Stimulated activated CD8-positive, alpha-beta memory T cell treated with anti-CD3 and anti-CD28 coated beads, Interleukin-12 subunit alpha, Interleukin-12 subunit beta, amount 100 ng/mL, for 24 hours (primary cell): ENCODE measurements around the gene PNLIPRP3.

Experiments
- DNase-seq: peaks from one replicate; pipeline ENCODE4 v3.0.0-alpha.2; 2020; ENCODE audit errors: extremely low read depth

Gene PNLIPRP3

GRCh38 chr10:116450861-116451260 is 23.2 kb downstream of the PNLIPRP3 start:
- DNase-seq: no peak

- no peak for DNase-seq
Observed at GRCh38 chr10:116451711-116452337, 24.2 kb downstream of the PNLIPRP3 start.

- no peak for DNase-seq
Observed at GRCh38 chr10:116452338-116452720, 24.7 kb downstream of the PNLIPRP3 start.

- DNase-seq: no peak
Observed at GRCh38 chr10:116457488-116457887, 29.8 kb downstream of the PNLIPRP3 start.

GRCh38 chr10:116460219-116460618 is 32.6 kb downstream of the PNLIPRP3 start:
- no peak for DNase-seq

- DNase-seq: no peak
Observed at GRCh38 chr10:116461680-116462079, 34.0 kb downstream of the PNLIPRP3 start.

- DNase-seq: no peak
Observed at GRCh38 chr10:116464257-116464656, 36.6 kb downstream of the PNLIPRP3 start.

GRCh38 chr10:116465546-116465945 is 37.9 kb downstream of the PNLIPRP3 start:
- no peak for DNase-seq

- no peak for DNase-seq
Observed at GRCh38 chr10:116466715-116467422, 39.2 kb downstream of the PNLIPRP3 start.

GRCh38 chr10:116469437-116469836 is 41.8 kb downstream of the PNLIPRP3 start:
- no peak for DNase-seq

- no peak for DNase-seq
Observed at GRCh38 chr10:116470071-116470470, 42.4 kb downstream of the PNLIPRP3 start.

GRCh38 chr10:116470768-116471415 is 43.2 kb downstream of the PNLIPRP3 start:
- DNase-seq: no peak

- DNase-seq: no peak
Observed at GRCh38 chr10:116472891-116473290, 45.2 kb downstream of the PNLIPRP3 start.

GRCh38 chr10:116475866-116476265 is 48.2 kb downstream of the PNLIPRP3 start:
- no peak for DNase-seq

GRCh38 chr10:116476461-116476860 is 48.8 kb downstream of the PNLIPRP3 start:
- DNase-seq: no peak

- no peak for DNase-seq
Observed at GRCh38 chr10:116477986-116478664, 50.5 kb downstream of the PNLIPRP3 start.

GRCh38 chr10:116486770-116487448 is 59.3 kb downstream of the PNLIPRP3 start:
- DNase-seq: no peak

- DNase-seq: no peak
Observed at GRCh38 chr10:116487522-116488430, 60.1 kb downstream of the PNLIPRP3 start.

GRCh38 chr10:116489460-116489859 is 61.8 kb downstream of the PNLIPRP3 start:
- no peak for DNase-seq

- no peak for DNase-seq
Observed at GRCh38 chr10:116490028-116490662, 62.5 kb downstream of the PNLIPRP3 start.
